GM21528 (cell line): Measurements from ENCODE around the gene IMPDH1.

Experiments used
- ATAC-seq: cut with Tn5 transposase; IDR thresholded peaks from one replicate; pipeline ENCODE4 v1.9.1; 2021; ENCODE audit warnings: mild to moderate bottlenecking, moderate library complexity; ENCODE audit not compliant: unreplicated experiment, low FRiP score

The IMPDH1 gene

DNA sequence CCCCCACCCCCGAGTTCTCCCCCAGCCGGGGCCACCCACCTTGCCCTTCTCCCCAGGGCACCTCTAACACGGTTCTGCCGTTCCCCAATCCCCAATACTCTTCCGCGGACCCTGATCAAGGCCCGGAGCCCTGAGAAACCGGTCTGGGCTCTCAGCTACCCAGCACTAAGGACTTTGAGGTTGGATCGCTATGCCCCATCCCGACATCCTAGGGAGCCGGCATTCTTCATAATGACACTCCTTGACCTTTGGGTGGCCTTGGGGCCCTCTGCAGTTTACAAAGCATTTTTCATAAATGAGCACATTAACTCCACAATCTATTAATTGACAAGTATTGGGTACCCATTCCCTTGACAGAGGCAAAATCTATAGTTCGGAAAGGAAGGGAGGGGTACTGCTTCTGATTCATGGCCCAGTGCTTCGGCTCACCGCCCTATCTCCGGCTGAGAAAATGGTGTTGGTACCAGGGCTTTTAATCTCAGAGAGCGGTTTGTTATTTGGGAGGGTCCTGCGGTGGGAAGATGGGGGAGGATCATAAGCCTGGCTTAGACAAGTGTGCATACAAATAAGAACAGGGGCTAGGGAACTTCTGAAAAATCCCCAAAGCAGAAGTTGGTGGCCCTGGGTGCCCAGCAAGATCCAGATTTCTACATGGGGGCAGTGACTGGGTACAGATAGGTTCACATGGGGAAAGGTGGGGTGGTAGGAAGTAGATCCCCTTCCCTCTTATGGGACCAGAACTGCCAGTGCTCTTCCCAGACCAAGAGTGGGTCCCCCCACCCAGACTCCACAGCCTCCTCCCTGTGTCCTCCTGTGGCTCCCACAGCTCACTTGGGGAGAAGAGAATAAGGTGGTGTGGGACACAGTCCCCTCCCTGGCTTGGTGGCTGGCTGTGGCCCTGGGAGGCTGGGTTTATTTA is 3.2 kb downstream of the IMPDH1 start:
- no peak for ATAC-seq

- no peak for ATAC-seq
Observed at GRCh38 chr7:128405471-128406313, 4.1 kb downstream of the IMPDH1 start.

DNA sequence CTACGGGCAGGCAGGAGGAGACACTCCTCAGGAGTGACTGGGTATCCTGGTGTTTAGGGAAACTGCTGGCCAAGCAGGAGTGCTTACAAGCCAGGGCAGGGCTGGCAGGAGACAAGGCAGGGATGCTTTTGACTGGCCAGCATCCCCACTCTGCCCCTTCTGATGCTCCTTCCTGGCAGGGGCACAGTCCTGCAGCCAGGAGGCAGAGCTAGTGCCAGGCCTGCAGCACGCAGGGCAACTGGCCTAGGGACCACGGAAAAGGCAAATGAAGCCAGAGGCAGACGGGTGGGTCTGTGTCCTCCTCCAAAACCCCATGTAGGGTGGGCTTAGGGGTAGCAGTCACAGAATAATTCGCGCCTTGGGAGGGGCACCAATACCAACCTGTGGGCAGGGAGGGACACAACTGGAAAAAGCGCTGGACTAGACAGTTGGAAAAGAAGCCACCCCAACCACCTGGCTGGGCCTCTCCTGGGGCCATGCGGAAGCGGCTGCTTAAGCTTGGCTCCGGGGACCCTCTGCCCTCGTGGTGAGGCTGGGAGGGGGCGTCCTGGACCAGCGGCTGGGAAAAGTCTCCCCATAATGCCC is 4.8 kb downstream of the IMPDH1 start:
- no peak for ATAC-seq

- no peak for ATAC-seq
Observed at GRCh38 chr7:128404143-128404681, 5.6 kb downstream of the IMPDH1 start.

- no peak for ATAC-seq
Observed at GRCh38 chr7:128403676-128404075, 6.1 kb downstream of the IMPDH1 start.

DNA sequence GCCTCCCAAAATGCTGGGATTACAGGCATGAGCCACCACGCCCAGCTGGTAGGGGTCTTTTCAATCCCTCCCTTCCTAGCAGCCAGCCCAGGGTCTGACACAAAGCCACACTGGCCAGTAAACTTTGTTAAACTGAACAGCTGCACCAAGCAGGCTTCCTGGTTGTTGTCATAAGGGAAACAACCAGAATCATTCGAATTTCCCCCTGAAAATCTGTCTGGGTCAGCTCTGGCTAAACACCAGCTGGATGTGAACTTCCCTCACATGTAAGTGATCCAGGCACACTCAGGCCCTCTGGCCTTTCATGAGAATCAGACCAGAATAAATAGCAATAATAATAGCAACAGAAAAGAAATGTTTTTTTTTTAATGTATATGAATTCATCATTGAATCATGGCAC is 7.4 kb downstream of the IMPDH1 start:
- ATAC-seq = no peak

GRCh38 chr7:128400566-128400965 is 9.2 kb downstream of the IMPDH1 start:
- no peak for ATAC-seq

DNA sequence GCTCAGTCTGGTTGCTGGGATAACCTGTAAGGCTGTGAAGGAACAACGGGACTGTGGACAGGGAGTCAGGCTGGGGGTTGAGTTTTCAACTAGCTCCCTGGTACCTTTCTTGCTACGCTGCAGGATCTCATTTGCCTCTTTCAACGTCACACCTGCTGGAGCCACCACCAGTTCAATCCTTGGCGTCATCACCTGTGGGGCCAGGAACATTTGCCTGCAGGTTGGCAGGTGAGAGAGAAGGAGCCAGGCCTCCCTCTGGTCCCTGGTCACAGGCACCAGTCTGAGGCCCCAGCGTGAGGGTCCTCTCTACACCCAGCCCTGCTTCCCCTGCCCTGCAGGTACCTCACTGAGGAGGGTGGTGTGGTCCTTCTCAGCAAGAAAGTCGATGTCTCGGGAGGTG is 9.8 kb downstream of the IMPDH1 start:
- ATAC-seq = no peak

DNA sequence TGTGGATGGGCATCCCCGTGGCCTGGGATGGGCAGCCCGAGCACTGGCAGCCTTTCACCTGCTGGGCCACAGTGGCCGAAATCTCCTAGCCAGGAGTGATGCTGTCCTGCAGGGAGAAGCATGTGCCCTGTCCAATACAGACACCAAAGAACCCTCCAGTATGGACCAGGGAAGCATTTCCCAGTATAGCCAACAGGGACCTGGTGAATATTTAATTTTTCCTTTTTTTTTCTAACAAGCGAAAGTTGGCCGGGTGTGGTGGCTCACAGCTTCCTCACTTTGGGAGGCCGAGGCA is 11.0 kb downstream of the IMPDH1 start:
- ATAC-seq = no peak

DNA sequence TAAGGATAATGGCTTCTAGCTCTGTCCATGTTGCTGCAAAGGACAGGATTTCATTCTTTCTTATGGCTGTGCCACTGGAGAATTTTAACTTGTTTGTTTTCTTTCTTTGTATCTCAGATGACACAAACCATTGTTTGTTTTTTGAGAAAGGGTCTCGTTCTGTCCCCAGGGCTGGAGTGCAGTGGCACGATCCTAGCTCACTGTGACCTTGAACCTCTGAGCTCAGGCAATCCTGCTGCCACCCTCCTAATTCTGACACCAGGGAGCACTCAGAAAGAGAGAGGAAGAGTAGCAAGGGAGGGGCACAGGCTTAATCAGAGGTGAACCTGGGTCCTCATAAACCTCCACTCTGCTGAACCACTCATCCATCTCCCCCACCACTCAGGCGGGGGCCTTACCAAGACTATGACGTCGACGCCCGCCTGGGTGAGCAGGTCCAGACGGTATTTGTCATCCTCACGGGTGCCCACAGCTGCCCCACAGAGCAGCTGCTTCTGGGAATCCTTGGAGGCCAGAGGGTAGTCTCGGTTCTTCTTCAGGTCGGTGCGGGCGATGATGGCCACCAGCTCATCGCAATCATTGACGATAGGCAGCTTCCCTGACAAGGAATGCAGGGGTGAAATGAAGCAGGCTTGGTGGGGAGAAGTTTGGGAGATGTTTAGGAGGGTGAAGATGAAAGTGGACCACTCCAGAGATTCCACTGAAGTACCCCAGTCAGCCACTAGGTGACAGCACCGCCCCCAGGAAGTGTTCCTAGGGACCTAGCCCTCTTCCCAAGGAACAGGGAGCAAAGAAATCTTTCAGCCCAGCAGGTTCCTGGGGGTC is 11.6 kb downstream of the IMPDH1 start:
- no peak for ATAC-seq

DNA sequence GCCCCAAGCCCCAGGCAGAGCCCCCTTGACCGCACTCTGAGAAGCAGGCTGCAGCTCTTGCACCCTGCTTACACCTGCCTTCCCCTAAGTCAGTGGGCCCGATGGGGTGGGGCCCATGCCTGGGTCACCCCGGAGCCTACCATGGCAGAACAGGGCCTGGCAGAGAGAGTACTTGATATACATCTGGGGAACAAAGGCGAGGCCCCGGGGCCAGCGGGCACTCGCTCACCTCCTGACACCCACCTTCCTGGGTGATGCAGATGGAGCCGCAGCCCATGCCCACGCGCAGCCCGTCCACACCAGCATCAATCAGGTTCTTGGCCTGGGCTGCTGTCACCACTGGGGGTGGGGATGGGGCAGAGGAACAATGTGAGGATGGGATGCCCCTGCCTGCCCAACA is 13.4 kb downstream of the IMPDH1 start:
- ATAC-seq = no peak

DNA sequence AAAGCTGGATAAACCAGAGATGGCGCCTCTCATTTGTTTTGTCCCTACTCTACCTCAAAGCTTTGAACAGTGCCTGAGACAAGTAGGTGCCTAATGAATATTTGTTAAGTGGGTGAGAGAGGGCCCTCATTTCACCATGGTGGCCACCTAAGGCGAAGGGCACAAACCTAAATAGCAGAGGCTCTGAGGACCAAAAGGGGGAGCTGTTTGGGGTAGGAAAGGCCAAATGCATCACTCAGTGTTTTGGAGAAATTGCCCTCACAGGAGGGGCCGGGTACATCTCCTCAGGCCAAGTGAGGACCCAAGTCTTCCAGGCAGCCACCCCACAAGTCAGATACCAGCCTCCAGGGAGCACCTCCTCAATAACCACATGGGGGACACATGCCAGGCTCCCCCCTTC is 14.0 kb downstream of the IMPDH1 start:
- ATAC-seq = no peak

DNA sequence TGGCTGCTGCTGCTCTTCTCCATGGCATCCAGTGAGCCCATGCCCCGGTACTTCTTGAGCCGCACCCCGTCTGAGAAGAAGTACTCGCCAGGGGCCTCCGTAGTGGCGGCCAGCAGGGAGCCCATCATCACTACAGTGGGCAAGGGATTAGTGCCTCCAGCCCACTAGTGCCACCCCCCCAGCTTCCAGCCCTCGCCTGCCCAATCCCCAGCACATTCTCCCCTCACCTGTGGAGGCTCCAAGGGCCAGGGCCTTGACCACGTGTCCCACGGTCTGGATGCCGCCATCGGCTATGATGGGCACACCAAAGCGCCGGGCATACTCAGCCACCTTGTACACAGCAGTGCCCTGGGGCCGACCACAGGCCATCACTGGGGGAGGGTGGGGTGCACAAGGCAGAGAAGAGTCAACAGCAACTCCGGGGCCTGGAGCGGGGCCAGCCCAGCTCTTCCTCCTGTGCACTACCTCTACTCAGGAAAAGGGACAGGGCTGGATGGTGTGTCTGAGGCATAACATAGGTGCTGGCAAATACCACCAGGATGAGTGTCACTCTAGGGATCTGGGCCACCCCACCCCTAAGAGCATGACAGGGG is 14.8 kb downstream of the IMPDH1 start:
- ATAC-seq = no peak

DNA sequence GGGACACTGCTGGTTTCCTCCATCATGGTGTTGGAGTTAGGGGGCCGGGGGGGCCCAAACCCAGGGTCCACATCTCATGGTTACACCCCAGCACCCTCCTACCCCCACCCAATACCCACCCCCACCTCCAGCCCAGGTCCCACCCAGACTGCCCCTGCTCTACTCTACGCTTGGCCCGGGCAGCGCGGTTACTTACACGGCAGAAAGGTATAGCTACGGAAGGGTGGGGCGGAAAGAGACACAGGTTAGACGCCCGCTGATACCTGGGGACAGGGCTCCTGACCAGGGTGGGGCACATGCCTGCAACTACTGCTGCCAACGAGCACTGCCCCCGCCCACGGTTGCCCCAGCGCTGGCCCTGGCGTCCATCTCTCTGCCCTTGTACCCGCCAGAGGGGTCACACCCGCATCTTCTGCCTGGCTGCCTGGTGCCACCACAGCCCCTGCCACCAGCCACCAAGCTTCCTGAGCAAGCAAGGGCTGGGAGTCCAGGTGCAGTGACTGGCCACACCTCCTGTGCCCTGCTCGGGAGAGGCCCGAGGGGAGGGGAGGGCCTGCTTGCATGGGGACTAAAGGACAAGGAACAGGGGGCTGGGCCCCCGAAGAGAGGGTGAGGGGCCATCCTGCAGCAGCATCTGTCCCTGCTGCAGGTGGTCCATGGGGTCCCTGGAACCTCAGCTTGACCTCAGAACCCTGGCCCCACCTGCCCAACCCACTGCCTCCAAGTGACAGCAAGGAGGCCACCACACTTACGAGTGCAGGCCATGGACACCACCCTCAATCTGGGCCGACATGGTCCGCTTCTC is 16.1 kb downstream of the IMPDH1 start:
- no peak for ATAC-seq

- no peak for ATAC-seq
Observed at GRCh38 chr7:128392446-128393327, 17.1 kb downstream of the IMPDH1 start.

DNA sequence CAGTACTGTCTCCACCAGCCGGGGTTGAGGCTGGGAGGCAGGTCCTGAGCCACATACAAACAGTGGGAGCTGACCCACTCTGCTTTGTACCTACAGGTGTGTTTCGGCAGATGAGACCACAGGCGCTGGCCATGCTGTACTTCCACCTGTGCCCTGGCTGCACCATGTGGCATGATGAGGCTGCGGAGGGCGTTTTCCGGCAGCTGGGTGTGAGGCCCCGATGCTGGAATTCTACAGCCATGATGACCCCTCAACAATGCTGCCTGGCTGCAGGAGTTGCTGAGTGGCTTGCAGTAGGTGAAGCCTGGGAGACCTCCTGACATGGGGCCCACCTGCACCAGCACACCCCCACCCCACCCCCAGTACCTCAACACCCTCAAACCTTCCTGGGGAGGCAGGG is 18.0 kb downstream of the IMPDH1 start:
- ATAC-seq = no peak

GRCh38 chr7:128390871-128391565 is 18.8 kb downstream of the IMPDH1 start:
- no peak for ATAC-seq
